Measurements from ENCODE around the gene KCNJ10.

DNA sequence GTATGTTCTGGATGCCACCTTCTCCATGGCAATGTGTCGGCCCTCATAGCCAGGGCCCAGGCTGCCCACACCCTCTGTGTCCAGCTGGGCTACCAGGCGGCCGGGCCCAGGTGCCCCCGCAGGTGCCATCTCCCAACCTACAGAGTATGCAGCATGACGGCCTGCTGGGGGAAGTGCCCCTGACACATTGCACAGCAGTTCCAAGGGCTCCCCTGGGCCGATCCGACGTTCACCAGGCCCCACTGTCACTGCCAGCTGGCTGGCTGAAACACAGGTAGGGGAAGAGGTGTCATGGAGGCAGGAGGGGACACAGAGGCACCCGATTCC is 23.1 kb upstream of the KCNJ10 start:
- TF ChIP-seq, protein P1, sequence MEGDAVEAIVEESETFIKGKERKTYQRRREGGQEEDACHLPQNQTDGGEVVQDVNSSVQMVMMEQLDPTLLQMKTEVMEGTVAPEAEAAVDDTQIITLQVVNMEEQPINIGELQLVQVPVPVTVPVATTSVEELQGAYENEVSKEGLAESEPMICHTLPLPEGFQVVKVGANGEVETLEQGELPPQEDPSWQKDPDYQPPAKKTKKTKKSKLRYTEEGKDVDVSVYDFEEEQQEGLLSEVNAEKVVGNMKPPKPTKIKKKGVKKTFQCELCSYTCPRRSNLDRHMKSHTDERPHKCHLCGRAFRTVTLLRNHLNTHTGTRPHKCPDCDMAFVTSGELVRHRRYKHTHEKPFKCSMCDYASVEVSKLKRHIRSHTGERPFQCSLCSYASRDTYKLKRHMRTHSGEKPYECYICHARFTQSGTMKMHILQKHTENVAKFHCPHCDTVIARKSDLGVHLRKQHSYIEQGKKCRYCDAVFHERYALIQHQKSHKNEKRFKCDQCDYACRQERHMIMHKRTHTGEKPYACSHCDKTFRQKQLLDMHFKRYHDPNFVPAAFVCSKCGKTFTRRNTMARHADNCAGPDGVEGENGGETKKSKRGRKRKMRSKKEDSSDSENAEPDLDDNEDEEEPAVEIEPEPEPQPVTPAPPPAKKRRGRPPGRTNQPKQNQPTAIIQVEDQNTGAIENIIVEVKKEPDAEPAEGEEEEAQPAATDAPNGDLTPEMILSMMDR (IDR thresholded peaks at IDR 0.05; ENCODE audit: insufficient read depth, low read length, poor library complexity, severe bottlenecking) = no peak
- no peak for TF ChIP-seq EZH2phosphoT487 (conservative IDR thresholded peaks at IDR 0.05; ENCODE audit: low read length)
